GM18519 (cell line): Measurements from ENCODE around the gene TFDP2.
"Not testable (repeated sequence)": the region's sequence is repeated elsewhere in the genome, so short reads cannot be mapped to it uniquely, and the experiment has no call there.

ENCODE experiments used
- ATAC-seq: cut with Tn5 transposase; IDR thresholded peaks from one replicate; pipeline ENCODE4 v1.9.1; 2021; ENCODE audit warnings: mild to moderate bottlenecking, moderate library complexity; ENCODE audit not compliant: unreplicated experiment, low FRiP score

The TFDP2 gene, protein sequence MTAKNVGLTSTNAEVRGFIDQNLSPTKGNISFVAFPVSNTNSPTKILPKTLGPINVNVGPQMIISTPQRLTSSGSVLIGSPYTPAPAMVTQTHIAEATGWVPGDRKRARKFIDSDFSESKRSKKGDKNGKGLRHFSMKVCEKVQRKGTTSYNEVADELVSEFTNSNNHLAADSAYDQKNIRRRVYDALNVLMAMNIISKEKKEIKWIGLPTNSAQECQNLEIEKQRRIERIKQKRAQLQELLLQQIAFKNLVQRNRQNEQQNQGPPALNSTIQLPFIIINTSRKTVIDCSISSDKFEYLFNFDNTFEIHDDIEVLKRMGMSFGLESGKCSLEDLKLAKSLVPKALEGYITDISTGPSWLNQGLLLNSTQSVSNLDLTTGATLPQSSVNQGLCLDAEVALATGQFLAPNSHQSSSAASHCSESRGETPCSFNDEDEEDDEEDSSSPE

GRCh38 chr3:142148792-142149672, at the start of gene TFDP2:
Gene TFDP2 (minus strand): TSS chr3:142149544. CDS start chr3:142101749, 47,795 bp downstream.
- peak; percentile 96 for ATAC-seq

DNA sequence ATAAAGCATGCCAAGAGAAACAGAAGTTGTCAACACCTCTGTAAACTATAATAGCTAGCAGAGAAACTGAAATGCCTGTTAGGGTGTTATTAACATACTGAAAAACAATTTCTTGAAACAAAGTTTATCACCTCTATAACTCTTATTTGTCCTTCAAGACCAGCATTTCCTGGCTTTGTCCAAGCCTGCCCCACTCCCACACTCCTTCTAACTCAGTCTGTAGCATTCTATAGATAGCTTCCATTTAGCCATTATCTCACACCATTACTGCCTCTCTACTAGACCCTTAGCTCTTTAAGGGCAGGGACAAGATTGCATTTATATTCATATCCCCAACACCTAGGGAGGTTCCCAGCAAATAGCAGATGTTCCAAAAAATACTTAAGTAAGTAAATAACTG, 39.5 kb upstream of the TFDP2 start:
- ATAC-seq, result no peak

DNA sequence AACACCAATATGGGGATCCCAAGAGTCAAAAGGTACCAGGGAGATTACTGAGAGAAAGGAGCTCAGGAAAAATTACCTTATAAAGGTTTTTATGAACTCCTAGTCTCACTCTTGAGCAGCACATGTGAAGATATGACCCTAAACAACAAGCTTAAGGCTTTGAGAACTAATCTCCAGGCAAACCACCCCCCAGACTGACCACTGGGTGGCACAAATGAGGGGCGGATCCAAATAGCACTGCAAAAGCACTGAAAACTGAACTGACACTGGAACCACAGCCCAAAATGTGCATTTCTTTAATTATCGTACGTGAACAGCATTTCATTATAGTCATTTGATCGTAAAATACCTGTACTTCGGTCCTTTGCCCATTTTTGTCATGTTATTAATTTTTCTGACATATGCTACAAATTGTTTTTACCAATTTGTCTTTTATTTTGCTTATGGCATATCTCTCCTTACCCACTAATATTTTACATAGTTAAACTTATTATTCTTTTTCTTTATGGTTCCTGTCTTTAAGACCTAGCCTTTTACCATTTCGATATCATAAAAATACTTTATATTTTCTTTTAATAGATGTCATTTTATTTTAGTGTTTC, 31.5 kb upstream of the TFDP2 start:
- ATAC-seq, result no peak

GRCh38 chr3:142175478-142175877, 26.1 kb upstream of the TFDP2 start:
- ATAC-seq, result no peak

DNA sequence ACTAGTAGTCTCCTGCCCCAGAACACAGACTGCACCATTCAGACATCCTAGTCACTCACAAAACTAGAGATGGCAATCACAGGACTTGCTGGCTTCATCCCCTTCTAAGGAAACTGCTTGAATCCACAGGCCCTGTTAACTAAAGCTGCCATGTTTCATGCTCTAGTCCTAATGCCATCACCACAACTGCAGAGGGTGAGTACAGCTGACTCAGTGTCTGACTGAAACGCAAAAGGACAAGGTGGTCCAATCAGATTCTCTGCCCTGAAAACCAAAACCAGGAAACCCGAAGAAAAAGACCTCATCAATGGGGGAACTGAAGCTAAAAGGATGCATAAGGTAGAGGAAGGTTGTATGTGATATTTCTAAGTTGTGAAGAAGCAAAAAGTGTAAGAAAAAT, 25.2 kb upstream of the TFDP2 start:
- ATAC-seq, result no peak

- no peak for ATAC-seq
These were observed 19.2 kb upstream of the TFDP2 start for GRCh38 chr3:142168514-142168913.

DNA sequence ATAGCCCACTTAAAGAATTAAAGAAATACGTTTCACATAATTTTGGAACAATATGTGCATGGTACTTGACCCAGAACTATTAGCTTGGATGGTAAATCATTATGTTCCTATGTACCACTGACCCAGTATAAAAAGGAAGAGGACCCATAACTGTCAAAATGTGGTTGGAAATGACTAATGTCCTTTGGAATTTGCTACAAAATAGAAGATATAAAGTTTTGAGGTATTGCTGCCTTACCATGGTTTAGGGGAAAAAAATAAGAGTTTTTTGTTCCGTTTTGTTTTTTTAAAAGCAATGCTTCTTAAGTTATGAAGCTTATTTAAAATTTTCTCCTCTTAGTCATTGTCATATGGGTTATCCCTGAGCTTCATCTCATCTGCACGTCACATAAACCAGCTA, 15.8 kb upstream of the TFDP2 start:
- ATAC-seq, result no peak

DNA sequence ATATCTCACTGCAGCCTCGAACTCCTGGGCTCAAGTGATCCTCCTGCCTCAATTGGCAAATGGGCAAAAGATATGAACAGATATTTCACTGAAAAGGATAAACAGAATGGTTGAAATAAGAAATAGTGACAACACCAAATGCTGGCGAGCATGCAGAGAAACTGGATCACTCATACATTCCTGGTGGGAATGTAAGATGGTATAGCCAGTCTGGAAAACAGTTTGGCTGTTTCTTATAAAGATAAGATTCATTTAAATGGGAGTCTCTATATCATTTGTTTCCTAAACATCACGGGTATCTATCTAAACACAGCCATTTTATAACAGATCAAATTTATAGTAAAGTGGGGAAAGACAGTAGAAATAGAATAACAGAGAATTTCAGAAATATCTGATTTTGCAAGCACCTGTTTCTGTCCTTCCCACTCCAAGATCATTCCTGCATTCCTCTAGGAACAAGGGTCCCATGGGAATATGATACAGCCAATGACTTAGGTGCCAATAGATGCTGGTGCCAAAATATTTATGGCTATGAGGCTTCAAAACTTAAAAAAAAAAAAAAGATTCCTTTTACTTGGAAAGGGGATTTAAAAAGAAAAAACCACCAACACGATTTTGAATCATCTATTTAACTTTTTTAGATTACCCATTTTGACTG, 9.9 kb upstream of the TFDP2 start:
- no peak for ATAC-seq

- ATAC-seq, result no peak
These were observed 4.8 kb upstream of the TFDP2 start for GRCh38 chr3:142154186-142154585.

DNA sequence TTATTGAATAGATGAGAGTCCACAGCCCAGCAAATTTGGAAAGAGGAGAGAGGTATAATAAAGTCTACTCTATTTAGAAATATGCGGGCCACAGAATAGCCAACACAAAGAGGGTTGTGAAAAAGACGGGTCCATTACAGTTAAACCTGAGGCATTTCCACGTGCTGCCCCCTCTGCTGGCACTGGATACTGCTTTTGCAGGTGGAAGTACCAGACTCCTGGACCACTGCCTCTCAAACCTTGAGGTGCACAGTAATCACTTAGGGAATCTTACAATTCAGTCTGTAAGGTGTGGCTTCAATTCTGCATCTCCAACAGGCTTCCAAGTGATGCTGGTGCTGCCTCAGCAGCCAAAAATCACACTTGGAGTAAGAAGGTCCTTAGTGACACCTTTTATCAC, 3.0 kb upstream of the TFDP2 start:
- ATAC-seq, result no peak

DNA sequence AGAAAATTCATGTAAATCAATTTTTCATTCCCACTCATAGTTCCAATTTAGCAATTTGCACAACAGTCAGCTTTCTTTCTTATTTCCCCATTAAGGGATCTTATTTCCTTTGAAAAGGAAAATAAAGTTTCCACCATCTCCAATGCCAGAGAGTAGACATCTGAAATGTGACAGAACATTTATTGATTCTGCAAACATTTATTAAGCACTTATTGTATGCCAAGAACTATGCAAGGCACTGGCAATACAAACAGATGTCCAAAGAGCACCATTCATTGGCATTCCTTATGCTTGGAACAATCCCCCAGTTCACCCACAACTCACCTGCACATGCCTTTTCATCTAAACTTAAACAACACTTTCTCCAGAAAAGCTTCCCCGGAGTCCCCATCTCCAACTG, 2.5 kb upstream of the TFDP2 start:
- ATAC-seq, result no peak

- no peak for ATAC-seq
These were observed 1.9 kb upstream of the TFDP2 start for GRCh38 chr3:142151240-142151639.

GRCh38 chr3:142150271-142150670, 927 bp upstream of the TFDP2 start:
- no peak for ATAC-seq

DNA sequence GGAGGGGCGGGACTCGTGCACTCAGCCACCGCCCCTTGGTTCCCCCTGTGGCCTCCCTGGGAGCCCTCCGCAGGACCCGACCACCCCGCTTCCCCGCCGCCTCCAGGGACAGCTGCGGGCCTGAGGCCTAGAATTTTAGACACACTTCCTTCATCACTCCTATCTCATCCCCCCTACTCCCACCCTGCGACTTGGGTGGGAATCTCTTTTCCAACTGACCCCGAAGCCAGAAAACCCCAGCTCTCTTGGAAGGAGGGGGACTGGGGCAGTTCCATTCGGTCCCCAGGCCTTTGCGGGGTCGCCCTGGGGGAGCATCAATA, 289 bp upstream of the TFDP2 start:
- ATAC-seq, result no peak

GRCh38 chr3:142148044-142148791, 1.1 kb downstream of the TFDP2 start:
- ATAC-seq, result no peak

DNA sequence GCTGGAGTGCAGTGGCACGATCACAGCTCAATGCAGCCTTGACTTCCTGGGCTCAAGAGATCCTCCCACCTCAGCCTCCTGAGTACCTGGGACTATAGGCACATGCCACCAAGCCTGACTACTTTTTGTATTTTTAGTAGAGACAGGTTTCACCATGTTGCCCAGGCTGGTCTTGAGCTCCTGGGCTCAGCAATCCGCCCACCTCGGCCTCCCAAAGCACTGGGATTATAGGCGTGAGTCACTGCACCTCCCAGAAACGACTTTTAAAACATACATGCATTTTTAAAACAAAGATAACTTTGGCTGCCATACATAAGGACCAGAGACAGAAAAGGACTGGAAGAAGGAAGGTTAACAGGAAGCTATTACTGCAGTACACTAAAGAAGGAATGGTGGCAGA, 4.8 kb downstream of the TFDP2 start:
- not testable (repeated sequence) for ATAC-seq

- ATAC-seq, result not testable (repeated sequence)
These were observed 8.6 kb downstream of the TFDP2 start for GRCh38 chr3:142140608-142141285.

GRCh38 chr3:142137089-142137488, 12.3 kb downstream of the TFDP2 start:
- ATAC-seq, result not testable (repeated sequence)

GRCh38 chr3:142134799-142135325, 14.5 kb downstream of the TFDP2 start:
- no peak for ATAC-seq
